GM18907 (cell line): ENCODE data around the gene SELENOS.
"Not testable (repeated sequence)": the region's sequence is repeated elsewhere in the genome, so short reads cannot be mapped to it uniquely, and the experiment has no call there.

Experiments
- ATAC-seq: cut with Tn5 transposase; IDR thresholded peaks from one replicate; pipeline ENCODE4 v1.9.1; 2021; ENCODE audit warnings: mild to moderate bottlenecking, moderate library complexity; ENCODE audit not compliant: unreplicated experiment

SELENOS gene

DNA sequence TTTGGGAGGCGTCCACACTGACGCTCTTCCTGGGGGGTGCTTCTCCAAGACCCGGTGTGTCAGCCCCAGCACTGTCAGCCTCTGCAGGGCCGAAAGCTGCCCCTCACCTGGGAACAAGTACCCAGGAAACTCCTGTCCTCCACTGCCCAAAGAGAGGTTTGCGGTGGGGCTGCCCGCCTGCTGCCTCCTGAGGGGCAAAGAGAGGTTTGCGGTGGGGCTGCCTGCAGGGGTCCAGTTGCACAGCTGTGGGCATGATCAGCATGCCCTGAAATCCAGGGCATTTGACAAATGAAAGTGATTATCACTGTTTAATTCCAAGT is 32.8 kb upstream of the SELENOS start:
- ATAC-seq: no peak

DNA sequence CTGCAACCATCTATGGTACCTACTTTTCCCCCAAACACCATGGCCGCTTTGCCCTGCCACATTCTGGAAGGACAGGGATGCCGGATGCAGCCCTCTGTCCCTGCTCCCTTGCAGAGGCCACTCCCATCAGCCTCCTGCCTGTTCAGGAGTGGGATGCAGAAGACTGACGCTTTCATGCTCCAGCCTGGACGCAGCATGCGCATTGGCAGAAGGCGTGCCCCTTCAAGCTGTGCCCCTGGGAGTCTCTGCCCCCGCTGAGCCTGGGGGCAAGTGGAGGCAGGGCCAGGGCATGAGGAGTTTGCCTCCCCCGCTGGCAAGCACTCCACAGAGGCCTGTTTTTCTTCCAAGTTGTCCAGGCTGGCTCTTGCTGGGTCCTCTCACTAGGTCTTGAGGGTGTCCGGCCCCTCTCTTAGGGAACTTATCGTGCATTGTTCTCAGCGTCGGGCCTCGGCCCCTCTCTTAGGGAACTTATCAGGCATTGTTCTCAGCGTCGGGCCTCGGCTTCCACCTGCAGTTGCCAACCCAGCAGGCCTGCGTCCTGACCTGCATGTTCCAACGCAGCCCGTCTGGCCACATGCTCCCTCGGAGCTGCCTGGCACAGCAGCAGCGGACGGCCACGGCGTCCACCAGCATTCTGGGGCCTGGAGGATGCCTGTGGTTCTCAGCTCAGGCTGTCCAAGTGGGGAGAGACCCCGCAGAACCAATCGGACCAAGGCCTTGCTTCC is 32.3 kb upstream of the SELENOS start:
- no peak for ATAC-seq

DNA sequence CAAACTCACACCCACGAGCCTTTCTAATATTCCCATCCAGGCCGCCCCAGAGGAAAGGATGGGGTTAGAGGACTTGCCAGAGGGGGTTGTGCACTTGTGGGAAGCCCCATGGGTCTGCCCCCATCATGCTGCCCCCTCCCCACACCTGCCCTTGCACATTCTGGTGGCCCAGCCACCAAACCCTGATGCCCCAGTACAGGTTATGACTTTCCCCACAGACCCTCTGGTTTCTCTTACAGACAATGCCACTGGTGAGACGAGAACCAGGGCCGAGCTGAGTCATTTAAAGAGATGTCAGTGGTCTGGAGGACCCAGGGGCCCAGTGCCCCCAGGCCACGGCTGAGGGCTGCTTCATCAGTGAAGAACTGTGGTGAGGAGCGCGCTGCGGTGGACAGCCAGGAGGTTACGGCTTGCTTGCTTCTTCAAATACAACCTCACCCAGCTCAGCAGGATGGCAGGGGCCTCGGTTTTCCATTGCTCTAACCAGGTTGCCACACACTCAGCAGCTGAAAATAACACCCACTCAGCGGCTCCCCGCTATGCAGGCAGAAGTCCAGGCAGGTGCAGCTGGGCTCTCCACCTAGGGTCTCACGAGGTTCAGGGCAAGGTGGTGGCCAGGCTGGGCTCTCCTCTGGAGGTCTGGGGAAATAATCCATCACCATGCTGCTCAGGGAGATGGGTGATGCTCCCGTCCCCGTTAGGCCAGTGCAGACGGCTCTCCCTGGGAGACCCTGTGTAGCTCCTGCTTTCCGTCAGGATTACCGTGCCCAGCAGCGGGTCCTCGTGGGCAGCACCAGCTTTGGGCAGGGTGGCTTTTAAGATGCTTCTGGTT is 31.5 kb upstream of the SELENOS start:
- no peak for ATAC-seq

- ATAC-seq: no peak
Observed at GRCh38 chr15:101307897-101308603, 30.8 kb upstream of the SELENOS start.

- no peak for ATAC-seq
Observed at GRCh38 chr15:101307048-101307896, 30.0 kb upstream of the SELENOS start.

- no peak for ATAC-seq
Observed at GRCh38 chr15:101306341-101307047, 29.2 kb upstream of the SELENOS start.

DNA sequence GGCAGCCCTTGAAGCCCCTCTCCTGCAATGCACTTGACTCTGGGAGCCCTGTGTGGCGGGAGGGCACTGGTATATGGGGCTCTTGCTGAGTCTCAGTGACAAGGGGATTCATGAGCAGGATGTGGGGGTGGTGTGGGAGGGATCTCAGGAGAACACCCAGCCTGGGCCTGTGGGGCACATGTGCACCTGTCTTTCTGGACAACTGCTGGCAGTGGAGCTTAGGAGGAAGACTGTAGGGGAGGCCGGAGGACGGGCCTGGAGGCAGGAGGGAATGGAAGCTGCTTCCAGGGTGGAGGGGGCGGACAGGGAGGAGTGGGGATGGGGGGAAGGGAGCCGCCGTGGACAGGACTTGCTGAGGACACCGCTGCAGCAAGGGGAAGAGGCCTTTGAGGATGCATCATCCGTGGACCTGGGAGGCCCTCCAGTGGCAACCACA is 28.6 kb upstream of the SELENOS start:
- no peak for ATAC-seq

DNA sequence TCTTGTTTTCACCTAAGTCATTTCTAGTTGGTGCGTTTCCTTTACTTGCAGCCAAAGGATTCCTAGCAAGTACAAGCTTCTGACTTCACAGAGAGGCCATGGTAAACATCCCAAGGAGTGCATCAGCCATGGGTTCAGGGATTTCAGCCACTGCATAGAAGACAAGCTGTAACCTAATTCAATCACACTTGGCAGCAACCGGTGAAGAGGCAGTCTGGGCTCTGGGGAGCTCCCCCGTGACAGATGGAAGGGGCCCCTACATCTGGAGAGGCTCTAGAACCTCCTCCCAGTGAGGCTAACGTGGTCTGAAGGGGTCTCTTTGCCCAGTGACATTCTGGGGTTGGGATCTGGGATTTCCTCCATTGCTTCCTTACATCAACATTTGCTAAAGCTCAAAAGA is 26.1 kb upstream of the SELENOS start:
- ATAC-seq: no peak

DNA sequence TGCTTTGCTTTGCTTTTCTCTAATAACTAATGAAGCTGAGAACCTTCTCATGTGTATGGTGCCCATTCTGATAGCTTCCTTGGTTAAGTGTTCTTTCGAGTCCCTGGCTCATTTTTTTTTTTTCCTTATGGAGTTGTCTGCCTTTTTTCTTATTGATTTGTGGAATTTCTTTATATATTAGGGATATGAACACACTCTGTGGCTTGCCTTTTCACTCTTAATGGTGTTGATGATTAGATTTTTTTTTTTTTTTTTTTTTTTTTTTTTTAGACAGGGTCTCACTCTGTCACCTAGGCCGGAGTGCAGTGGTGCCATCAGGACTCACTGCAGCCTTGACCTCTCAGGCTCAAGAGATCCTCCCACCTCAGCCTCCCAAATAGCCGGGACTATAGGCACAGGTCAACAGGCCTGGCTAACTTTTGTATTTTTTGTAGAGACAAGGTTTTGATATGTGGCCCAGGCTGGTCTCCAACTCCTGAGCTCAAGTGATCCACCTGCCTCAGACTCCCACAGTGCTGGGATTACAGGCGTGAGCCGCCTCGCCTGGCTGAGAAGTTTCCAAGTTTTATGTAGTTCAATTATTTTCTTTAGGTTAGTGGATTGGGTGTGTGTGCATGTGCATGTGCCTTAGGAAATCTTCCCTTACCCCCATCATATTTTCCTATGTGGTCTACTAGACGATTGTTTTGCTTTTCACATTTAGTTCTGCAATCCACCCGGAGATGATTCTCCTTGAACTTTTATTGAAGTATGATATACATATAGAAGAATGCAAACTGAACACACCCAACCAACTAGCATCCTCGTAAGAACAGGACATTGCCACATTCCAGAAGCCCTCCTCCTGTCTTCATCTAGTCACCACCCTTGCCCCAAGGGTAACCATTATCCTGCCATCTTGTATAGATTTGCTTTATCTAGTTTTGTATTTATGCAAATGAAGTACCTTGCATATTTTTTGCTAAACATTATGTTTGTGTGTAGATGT is 19.4 kb upstream of the SELENOS start:
- ATAC-seq: no peak

DNA sequence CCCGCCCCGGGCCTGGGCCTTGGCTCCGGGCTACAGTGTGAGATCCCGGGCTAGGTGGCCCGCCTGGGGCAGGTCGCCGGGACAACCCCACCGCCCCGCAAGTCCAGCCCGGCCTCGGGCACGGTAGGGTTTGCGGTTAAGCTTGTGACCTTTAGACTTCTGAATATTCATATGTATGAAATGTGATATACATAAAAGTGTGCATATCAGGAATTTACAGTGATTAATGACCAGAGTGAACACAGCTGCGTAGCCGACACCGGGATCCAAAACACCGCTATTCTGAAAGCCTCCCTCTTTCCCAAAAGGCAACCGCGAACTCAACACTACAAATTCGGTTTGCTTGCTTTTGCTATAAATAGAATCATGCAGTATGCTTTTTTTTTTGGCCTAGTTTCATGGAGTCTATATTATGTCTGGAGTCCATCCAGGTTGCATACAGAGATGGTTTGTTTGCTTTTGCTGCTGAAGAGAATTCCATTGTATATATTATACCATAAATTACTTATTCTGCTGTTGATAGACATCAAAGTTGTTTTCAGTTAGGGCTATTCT is 18.4 kb upstream of the SELENOS start:
- no peak for ATAC-seq

- peak; percentile 84 for ATAC-seq
Observed at GRCh38 chr15:101294731-101295606, 17.7 kb upstream of the SELENOS start, which contains the start of gene SNRPA1. TSS of gene SNRPA1 (minus strand) at chr15:101295248. CDS start at chr15:101295178, 70 bp downstream.

- ATAC-seq: no peak
Observed at GRCh38 chr15:101293122-101293521, 15.8 kb upstream of the SELENOS start.

GRCh38 chr15:101288905-101289513 is 11.7 kb upstream of the SELENOS start:
- no peak for ATAC-seq

GRCh38 chr15:101287342-101287741 is 10.1 kb upstream of the SELENOS start:
- not testable (repeated sequence) for ATAC-seq

DNA sequence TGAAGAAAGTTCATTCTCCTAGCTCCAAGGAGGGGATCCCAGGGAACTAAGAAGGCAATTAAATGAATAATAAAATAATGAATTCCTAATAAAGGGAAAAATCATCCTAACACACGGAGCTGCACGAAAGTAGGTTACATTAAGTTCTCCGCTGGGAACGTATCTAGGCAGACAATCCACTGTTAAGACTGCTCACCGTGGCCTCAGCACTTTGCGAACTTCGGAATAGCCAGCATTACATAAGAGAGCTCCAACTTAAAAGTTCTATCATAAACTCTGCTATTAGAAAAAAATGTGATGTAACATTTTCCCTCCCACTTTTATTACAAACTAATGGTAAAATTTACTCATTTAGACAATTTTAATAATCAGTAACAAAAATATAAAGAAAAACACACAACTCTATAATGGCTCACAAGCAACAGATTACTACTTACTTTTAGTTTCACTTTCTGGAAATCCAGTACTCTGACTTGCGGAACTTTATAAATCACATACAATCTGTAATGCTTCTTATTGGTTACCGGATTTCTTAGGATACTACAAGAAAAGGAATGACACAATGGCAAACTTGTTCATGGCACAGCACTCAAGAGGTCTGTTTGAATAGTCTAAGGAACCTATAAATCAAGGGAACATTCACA is 9.3 kb upstream of the SELENOS start:
- no peak for ATAC-seq

DNA sequence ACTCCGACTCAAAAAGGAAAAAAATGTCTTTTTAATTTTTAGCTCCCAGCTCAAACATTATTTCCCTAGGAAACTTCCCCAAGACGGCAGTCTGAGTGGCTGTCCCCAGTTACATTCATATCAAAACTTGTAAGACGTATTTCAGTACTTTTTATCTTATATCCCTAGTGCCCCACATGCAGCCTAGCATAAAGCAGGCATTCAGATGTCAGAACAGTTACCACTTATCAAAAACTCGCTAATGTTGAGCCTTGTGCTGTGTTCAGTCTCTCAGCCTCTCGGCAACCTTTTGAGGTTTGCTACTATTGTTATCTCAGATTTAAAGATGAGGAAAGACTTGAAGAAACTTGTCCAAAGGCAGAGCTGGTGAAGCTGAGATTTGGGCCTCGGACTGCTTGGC is 6.6 kb upstream of the SELENOS start:
- ATAC-seq: no peak

- no peak for ATAC-seq
Observed at GRCh38 chr15:101280007-101280406, 2.7 kb upstream of the SELENOS start.
